HG03045 (cell line): ENCODE measurements around the gene MAPK4.

Experiments
- ATAC-seq: cut with Tn5 transposase; IDR thresholded peaks from one replicate; pipeline ENCODE4 v1.9.1; 2021; ENCODE audit warnings: mild to moderate bottlenecking, moderate library complexity; ENCODE audit not compliant: unreplicated experiment

MAPK4 gene

GRCh38 chr18:50651334-50651733, 91.4 kb downstream of the MAPK4 start:
- ATAC-seq: no peak

- no peak for ATAC-seq
These were observed 93.7 kb downstream of the MAPK4 start for GRCh38 chr18:50653402-50654093.

GRCh38 chr18:50654211-50654610, 94.3 kb downstream of the MAPK4 start:
- no peak for ATAC-seq

GRCh38 chr18:50654658-50655550, 95.0 kb downstream of the MAPK4 start:
- no peak for ATAC-seq

- no peak for ATAC-seq
These were observed 96.5 kb downstream of the MAPK4 start for GRCh38 chr18:50656396-50656795.

GRCh38 chr18:50656841-50657470, 97.1 kb downstream of the MAPK4 start:
- ATAC-seq: no peak

GRCh38 chr18:50658601-50659000, 98.7 kb downstream of the MAPK4 start:
- no peak for ATAC-seq

- no peak for ATAC-seq
These were observed 99.5 kb downstream of the MAPK4 start for GRCh38 chr18:50659091-50660003.

GRCh38 chr18:50661013-50661412, 101.1 kb downstream of the MAPK4 start:
- ATAC-seq: no peak

- ATAC-seq: no peak
These were observed 102.3 kb downstream of the MAPK4 start for GRCh38 chr18:50662177-50662576.

GRCh38 chr18:50662775-50663383, 103.0 kb downstream of the MAPK4 start:
- no peak for ATAC-seq

GRCh38 chr18:50663626-50664441, 103.9 kb downstream of the MAPK4 start:
- ATAC-seq: no peak

- ATAC-seq: no peak
These were observed 105.1 kb downstream of the MAPK4 start for GRCh38 chr18:50665015-50665414.

GRCh38 chr18:50665519-50665918, 105.6 kb downstream of the MAPK4 start:
- no peak for ATAC-seq

- ATAC-seq: no peak
These were observed 106.6 kb downstream of the MAPK4 start for GRCh38 chr18:50666536-50666935.

- ATAC-seq: no peak
These were observed 111.5 kb downstream of the MAPK4 start for GRCh38 chr18:50671376-50671775.

- no peak for ATAC-seq
These were observed 114.6 kb downstream of the MAPK4 start for GRCh38 chr18:50674307-50674980.

GRCh38 chr18:50675043-50675442, 115.2 kb downstream of the MAPK4 start:
- no peak for ATAC-seq

- no peak for ATAC-seq
These were observed 118.8 kb downstream of the MAPK4 start for GRCh38 chr18:50678651-50679050.
